KG1 (cell line): Measurements from ENCODE around the gene TRIM7.
"Not testable (repeated sequence)": the region's sequence is repeated elsewhere in the genome, so short reads cannot be mapped to it uniquely, and the experiment has no call there.

Experiments
- DNase-seq: peaks from one replicate; lab custom pipeline; 2025; lab: John Stamatoyannopoulos, UW

Gene TRIM7

GRCh38 chr5:181212934-181213333, 7.9 kb upstream of the TRIM7 start:
- DNase-seq: no peak

DNA sequence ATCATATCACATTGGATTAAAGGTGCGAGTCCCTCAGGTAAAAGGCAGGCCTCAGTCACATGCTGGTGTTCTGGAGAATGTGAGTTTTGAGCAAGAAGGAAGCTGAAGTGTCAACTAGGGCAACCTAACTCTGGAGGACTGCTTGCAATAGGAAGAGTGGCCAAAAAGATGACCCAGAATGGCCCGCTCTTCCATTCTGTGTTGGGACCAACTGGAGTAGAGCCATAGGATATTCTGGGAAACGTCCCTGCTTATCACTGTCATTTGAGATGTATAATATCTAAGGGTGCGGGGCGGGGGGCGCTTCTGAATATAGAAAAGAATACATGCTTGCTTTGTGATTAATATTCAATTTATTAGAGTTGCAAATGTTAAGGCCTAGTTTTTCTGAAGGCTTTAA, 7.1 kb upstream of the TRIM7 start:
- DNase-seq: no peak

DNA sequence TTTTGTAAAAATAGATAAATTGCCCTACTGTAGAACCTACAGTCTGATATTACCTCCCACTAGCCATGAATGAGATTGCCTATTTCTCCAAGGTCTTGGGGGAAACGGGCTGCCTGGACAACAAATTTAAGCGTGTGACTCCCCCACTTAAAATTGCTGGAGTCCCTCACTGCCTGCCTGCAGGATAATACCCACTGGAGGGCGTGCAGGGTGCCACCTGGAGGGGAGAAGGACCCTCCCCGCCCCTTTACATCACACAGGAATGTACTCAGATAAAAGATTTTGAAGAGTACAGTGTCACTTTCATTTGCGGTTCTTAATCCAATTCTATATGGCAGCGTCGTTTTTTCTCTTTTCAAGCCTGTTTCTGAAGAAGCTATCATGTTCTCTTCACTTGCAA, 6.2 kb upstream of the TRIM7 start:
- no peak for DNase-seq

GRCh38 chr5:181210698-181211097, 5.7 kb upstream of the TRIM7 start:
- not testable (repeated sequence) for DNase-seq

- not testable (repeated sequence) for DNase-seq
These were observed 5.2 kb upstream of the TRIM7 start for GRCh38 chr5:181210148-181210547.

- not testable (repeated sequence) for DNase-seq
These were observed 4.0 kb upstream of the TRIM7 start for GRCh38 chr5:181209006-181209405.

DNA sequence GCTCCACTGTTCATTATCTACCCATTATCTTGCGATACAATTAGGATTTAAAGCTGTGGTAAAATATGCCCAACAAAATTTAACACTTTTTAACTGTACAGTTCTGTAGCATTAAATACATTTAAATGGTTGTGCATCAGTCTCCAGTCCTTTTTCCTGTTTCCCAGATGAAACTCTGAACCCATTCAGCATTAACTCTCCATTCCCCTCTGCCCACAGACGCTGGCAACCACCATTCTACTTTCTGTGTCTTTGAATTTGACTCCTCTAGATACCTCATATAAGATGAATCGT, 2.9 kb upstream of the TRIM7 start:
- DNase-seq: no peak

DNA sequence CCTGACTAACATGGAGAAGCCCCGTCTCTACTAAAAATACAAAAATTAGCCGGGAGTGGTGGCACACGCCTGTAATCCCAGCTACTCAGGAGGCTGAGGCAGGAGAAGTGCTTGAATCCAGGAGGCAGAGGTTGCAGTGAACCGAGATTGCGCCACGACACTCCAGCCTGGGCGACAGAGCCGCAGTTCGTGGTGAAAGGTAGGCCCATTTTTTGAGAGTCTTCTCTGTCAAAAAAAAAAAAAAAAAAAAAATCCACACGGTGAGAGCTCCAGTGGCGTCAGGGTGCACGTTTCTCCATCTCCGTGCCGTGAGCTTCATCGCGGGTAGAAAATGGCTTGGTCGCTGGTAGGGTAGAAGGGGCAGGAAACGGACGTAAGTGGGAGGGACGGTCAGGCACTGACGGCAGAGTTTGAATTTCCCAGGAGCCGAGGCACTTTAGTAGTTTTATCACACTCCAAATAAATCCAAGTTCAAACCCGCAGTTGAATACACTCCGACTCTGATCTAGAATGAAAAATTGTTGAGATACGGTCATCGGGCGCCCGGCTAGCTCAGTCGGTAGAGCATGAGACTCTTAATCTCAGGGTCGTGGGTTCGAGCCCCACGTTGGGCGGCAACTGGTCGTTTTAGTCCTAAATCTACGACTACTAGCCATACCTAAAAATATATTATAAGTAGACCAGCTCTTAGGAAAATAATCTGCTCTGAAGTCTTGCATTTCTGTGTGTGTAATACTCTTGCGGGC, 2.4 kb upstream of the TRIM7 start:
- no peak for DNase-seq

GRCh38 chr5:181205761-181206649, 1.0 kb upstream of the TRIM7 start:
- no peak for DNase-seq

- no peak for DNase-seq
These were observed 727 bp downstream of the TRIM7 start for GRCh38 chr5:181204113-181204825.

- no peak for DNase-seq
These were observed 1.3 kb downstream of the TRIM7 start for GRCh38 chr5:181203777-181204112.

DNA sequence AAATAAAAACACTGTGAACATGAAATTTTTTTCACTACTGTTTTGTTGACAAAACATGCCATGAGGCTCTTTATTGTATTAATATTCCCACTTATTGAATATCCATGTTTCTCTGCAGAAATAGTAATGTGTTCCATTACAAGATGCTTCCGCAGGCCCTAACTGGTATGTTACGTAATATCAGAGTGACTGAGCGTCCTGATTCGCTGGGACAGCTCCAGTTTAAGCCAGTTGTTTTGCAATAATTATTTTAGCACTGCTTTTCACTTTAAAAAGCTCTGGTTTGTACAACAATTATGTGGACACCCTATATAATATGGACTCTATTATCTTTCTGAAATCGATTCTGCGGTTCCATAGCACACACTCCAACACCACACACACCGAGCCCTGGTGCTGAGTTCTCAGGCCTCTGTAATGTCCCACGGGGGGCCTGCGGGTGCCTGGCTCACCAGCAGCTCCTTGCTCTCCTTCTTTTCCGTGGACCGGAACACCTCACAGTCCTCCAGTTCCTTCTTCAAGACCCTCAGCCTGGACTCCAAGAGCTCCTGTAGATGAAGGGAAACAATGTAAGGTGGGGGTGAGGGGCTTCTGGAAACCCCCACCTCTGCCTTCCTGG, 1.8 kb downstream of the TRIM7 start:
- no peak for DNase-seq

DNA sequence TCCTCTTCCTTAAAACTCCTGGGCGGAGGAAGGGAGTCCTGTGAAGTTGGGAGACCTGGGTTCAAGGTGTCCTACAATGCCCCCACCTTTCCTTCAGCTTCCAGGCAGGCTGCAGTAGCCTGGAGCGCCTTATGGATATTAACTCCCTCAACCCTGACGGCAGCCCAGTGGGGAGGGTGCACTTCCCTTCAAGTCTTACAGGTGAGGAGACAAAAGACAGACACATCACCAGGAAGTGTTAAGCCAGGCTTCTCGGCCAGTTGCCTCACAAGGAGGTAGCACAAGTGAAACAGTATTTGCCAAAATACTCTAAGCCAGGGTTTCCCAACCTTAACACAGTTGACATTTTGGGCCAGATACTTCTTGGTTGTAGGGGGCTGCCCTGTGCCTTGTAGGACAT, 4.2 kb downstream of the TRIM7 start:
- DNase-seq: no peak

DNA sequence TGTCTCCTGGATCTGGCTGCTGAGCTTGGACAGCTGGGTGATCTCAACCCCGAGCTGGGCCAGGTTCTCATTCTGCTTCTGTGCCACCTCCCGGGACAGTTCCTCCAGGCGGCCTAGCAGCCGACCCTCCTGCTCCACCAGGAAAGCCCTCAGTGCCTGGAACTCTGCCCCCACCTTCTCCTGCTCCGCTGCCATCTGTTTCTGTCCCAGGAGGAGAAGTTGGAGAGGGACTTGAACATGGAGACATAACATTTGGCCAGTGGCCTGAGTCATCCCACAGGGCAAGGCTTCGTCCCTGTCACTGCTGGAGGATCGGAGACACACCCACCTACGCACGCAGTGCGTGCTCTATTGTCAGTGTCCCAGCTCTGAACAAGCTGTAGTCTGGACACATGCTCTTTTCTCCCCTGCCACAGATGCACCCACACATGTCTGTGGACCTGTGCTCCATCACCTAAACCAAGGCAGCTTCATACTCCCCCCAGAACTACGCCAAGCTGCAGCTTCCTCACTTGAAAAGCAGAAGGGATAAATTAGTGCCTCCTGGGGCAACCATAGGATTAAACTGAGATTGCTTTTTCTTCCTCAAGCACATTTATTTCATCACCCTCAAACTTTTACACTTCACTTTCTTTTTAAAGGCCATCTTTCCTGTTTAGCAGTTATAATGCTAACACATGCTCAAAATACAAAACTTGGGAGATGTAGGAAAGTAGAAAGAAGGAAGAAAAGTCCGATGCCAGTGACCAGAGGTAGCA, 4.9 kb downstream of the TRIM7 start:
- no peak for DNase-seq

- DNase-seq: no peak
These were observed 6.0 kb downstream of the TRIM7 start for GRCh38 chr5:181198905-181199519.

DNA sequence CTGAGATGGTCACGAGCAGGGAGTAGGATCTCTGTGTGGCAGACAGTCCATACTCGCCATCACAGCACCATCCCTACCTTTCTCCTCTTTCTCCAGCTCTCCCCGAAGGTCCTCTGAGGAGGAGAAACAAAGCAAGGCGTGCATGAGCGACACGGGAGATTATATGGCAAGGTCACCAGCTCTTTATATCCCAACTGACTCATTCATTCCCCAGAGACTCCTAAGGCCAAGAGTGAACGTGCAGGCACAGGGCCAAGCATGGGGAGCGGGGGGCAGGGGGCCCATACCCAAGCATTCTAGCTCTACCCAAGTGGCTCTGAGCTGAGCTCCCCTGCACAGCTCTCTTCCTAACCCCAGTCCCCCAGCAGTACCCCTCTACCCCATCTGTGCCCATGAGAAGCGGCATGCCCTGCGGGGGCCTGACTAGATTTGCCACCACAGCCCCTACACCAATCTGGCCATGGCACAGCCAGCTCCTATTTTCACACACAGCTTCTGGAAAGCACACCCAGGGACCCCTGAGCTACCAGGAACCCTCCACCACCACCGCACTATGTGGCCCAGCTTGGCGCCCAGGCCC, 6.8 kb downstream of the TRIM7 start:
- DNase-seq: no peak

- no peak for DNase-seq
These were observed 7.6 kb downstream of the TRIM7 start for GRCh38 chr5:181197326-181197951.

DNA sequence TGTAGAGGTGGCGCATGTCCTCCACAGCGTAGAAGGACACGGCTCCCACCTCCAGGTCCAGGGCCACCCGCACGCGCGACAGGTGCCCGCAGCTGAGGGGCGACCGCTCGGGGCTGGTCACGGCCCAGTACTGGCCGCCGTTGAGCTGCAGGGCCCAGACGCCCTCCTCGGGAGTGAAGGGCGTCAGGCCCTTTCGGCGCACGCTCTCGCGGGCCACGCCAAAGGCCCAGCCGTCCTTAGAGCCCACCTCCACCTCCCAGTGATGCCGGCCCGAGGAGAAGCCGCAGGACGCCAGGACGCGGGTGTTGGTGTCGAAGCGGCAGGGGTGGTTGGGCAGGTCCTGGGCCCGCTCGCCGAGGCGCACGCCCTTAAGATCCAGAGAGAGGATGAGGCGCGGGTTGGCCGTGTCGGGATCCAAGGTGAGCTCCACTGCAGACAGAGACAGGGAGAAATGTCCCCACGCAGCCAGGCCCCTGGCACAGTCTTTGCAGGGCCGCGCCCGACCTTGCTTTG, 9.7 kb downstream of the TRIM7 start:
- DNase-seq: no peak

- no peak for DNase-seq
These were observed 10.3 kb downstream of the TRIM7 start for GRCh38 chr5:181194489-181195248.

GRCh38 chr5:181193656-181194055, 11.3 kb downstream of the TRIM7 start:
- no peak for DNase-seq
